Liver (tissue), 9 donors: ENCODE measurements around the gene NRN1. TPM values are rescaled to one million over a fixed set of nuclear protein-coding genes. Genes with fewer than 3 reads are reported as not detected.

Experiments
- DNase-seq: peaks from one replicate; pipeline ENCODE4 v3.0.0-alpha.2; 2017; ENCODE audit warnings: low spot score
- H3K27ac ChIP-seq, 2 donors: one replicate each; pipeline ENCODE4 v1.7.0; 2013; ENCODE audit warnings: inconsistent platforms in 2 of 2, low read length in 2 of 2, control low read depth in 1 of 2, low read depth in 1 of 2, mild to moderate bottlenecking in 1 of 2
- H3K27me3 ChIP-seq, 4 donors: one replicate each; pipeline versions ENCODE4 v1.6.1 to v1.7.0; 2013; ENCODE audit warnings: low read length in 3 of 4, inconsistent platforms in 1 of 4, mild to moderate bottlenecking in 1 of 4, moderate library complexity in 1 of 4; ENCODE audit not compliant: control insufficient read depth in 4 of 4, insufficient read depth in 4 of 4
- H3K36me3 ChIP-seq, 4 donors: one replicate each; pipeline versions ENCODE4 v1.6.1 to v1.7.0; 2013; ENCODE audit warnings: low read length in 3 of 4, mild to moderate bottlenecking in 3 of 4, low read depth in 1 of 4, moderate library complexity in 1 of 4; ENCODE audit not compliant: control insufficient read depth in 4 of 4, insufficient read depth in 3 of 4
- H3K4me1 ChIP-seq, 4 donors: one replicate each; pipeline versions ENCODE4 v1.6.1 to v1.7.0; 2013; ENCODE audit warnings: low read length in 3 of 4, mild to moderate bottlenecking in 3 of 4, moderate library complexity in 1 of 4; ENCODE audit not compliant: control insufficient read depth in 4 of 4, insufficient read depth in 4 of 4
- H3K4me3 ChIP-seq, 3 donors: one replicate each; pipeline versions ENCODE4 v1.6.1 to v1.7.0; 2013; ENCODE audit warnings: low read length in 3 of 3, control low read depth in 1 of 3, low read depth in 1 of 3, mild to moderate bottlenecking in 1 of 3
- H3K9ac ChIP-seq, 2 donors: one replicate each; pipeline ENCODE4 v1.7.0; 2013; ENCODE audit warnings: low read length in 2 of 2, mild to moderate bottlenecking in 2 of 2, moderate library complexity in 2 of 2, control low read depth in 1 of 2, low read depth in 1 of 2
- H3K9me3 ChIP-seq, 4 donors: one replicate each; pipeline versions ENCODE4 v1.6.1 to v1.7.0; 2013; ENCODE audit warnings: low read length in 3 of 4; ENCODE audit not compliant: control insufficient read depth in 4 of 4
- CTCF ChIP-seq: fragments of 150-350 bp; IDR thresholded peaks from 2 replicates; pipeline ENCODE4 v1.5.1; 2017; ENCODE audit warnings: improper control_type of control experiment, low read depth, low read length; ENCODE audit not compliant: missing input control
- EGR1 ChIP-seq, 2 donors: IDR thresholded peaks; 2 replicates each; pipeline ENCODE4 v1.6.1; 2016 to 2018; ENCODE audit warnings: antibody characterized with exemption in 2 of 2, low read depth in 2 of 2
- FOXA1 ChIP-seq: IDR thresholded peaks from 2 replicates; pipeline ENCODE4 v1.6.1; 2016; ENCODE audit warnings: antibody characterized with exemption
- FOXA2 ChIP-seq: IDR thresholded peaks from 2 replicates; pipeline ENCODE4 v1.6.1; 2016; ENCODE audit warnings: antibody characterized with exemption
- GABPA ChIP-seq, 2 donors: IDR thresholded peaks in 1 of 2; conservative IDR thresholded peaks in 1 of 2; 2 replicates each; pipeline ENCODE4 v1.6.1; 2016; ENCODE audit warnings: antibody characterized with exemption in 2 of 2, mild to moderate bottlenecking in 1 of 2, moderate library complexity in 1 of 2
- HNF4A ChIP-seq, 2 donors: conservative IDR thresholded peaks; 2 replicates each; pipeline ENCODE4 v1.6.1; 2016; ENCODE audit warnings: antibody characterized with exemption in 2 of 2, mild to moderate bottlenecking in 2 of 2
- HNF4G ChIP-seq: IDR thresholded peaks from 2 replicates; pipeline ENCODE4 v1.6.1; 2016; ENCODE audit warnings: antibody characterized with exemption
- JUND ChIP-seq, 2 donors: IDR thresholded peaks; 2 replicates each; pipeline ENCODE4 v1.6.1; 2016; ENCODE audit warnings: antibody characterized with exemption in 2 of 2
- NR2F2 ChIP-seq: IDR thresholded peaks from 2 replicates; pipeline ENCODE4 v1.6.1; 2016; ENCODE audit warnings: antibody characterized with exemption
- RAD21 ChIP-seq, 2 donors: IDR thresholded peaks; 2 replicates each; pipeline ENCODE4 v1.6.1; 2016; ENCODE audit warnings: antibody characterized with exemption in 2 of 2, mild to moderate bottlenecking in 2 of 2
- RXRA ChIP-seq, 2 donors: IDR thresholded peaks; 2 replicates each; pipeline ENCODE4 v1.6.1; 2017 to 2018; ENCODE audit warnings: antibody characterized with exemption in 2 of 2, mild to moderate bottlenecking in 1 of 2
- SP1 ChIP-seq: IDR thresholded peaks from 2 replicates; pipeline ENCODE4 v1.6.1; 2018; ENCODE audit warnings: antibody characterized with exemption, mild to moderate bottlenecking
- TAF1 ChIP-seq: conservative IDR thresholded peaks from 2 replicates; pipeline ENCODE4 v1.6.1; 2016; ENCODE audit warnings: antibody characterized with exemption, mild to moderate bottlenecking
- YY1 ChIP-seq: IDR thresholded peaks from 2 replicates; pipeline ENCODE4 v1.6.1; 2016; ENCODE audit warnings: antibody characterized with exemption, mild to moderate bottlenecking
- WGBS: extraction: QIAGEN DNeasy Blood & Tissue Kit; methylation state at CpG from one replicate; pipeline ENCODE4 v1.1.7; 2013; 5-methylcytosine and 5-hydroxymethylcytosine counted together
- polyA plus RNA-seq, 2 donors: library from polyadenylated mRNA; stranded (reverse) in 1 of 2; unstranded in 1 of 2; fragments of 200-250 nt in 1 of 2; fragments of >200 nt in 1 of 2; fragmentation: Nextera tagmentation in 1 of 2; extraction: Ambion mirVana in 1 of 2; gene quantifications; one replicate each; pipeline versions ENCODE4 v1.2.1 to v1.2.3, GENCODE V29; 2013 to 2015
- total RNA-seq, 2 donors: library from RNA; depleted of rRNA; stranded (reverse); fragments of >200 nt; gene quantifications; one replicate each; pipeline ENCODE4 v1.2.3, GENCODE V29; 2014
- TF ChIP-seq, protein P1 (sequence below): IDR thresholded peaks from 2 replicates; pipeline ENCODE4 v1.6.1; 2016; ENCODE audit warnings: antibody characterized with exemption
- TF ChIP-seq, protein P2 (sequence below): IDR thresholded peaks from 2 replicates; pipeline ENCODE4 v1.6.1; 2016; ENCODE audit warnings: antibody characterized with exemption
- TF ChIP-seq, protein P3 (sequence below): IDR thresholded peaks from 2 replicates; pipeline ENCODE4 v1.6.1; 2016; ENCODE audit warnings: antibody characterized with exemption
- TF ChIP-seq, protein P4 (sequence below): IDR thresholded peaks from 2 replicates; pipeline ENCODE4 v1.6.1; 2016; ENCODE audit warnings: antibody characterized with exemption, mild to moderate bottlenecking
- donor health status: healthy.
- donor health status: healthy.
- donor health status: healthy.
- donor health status: healthy.
- donor health status: healthy.

Gene NRN1
- total and polyA plus RNA-seq, 4 donors = 1.2 to 2.9 (median 1.6) TPM

DNA sequence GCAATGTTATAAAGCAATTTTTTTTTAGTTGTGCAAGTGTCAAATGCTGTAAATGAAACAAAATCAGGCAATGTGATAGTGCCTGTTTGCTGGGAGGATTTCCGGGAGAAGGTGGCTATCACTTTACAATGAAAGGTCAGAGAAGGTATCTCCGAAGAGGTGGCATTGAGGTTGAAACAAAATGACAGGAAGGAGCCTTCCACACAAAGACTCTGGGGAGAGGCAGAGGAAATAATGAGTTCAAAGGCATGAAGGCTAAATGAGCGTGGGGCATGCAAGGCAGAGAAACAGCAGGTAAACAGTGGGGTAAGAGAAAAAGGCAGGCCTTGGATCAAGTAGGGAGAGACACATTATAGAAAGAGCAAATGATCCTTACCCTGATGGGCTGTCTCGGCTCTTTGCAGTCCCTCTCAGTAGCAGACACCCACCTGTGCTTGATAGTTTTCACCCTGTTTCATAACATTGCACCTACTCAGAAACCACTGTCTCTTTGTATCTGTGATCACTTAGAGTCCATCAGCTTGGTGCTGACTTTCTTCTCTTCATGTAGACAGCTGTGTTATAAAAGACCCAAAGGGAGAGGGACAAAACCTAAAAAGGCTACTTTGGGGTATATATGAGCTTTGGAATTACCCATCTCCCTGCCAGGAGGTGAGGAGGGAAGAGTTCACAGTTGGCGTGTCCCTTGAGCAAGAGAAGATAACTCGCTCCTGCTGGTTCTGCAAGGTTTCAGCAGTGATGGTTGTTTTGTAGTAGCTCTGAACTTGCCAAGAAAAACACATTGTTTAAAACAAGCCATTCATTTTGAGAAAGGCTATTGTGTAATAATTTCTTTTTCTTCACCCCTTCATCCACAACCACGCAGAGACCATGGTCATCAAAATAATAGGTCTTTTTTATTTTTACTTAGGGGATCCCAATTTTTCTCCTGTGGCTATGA is 22.3 kb downstream of the NRN1 start (continued):
- no peak for TF ChIP-seq CTCF
- TF ChIP-seq FOXA1 = no peak
- TF ChIP-seq JUND (IDR thresholded peaks at IDR 0.05) = no peak
- no peak for TF ChIP-seq HNF4G

DNA sequence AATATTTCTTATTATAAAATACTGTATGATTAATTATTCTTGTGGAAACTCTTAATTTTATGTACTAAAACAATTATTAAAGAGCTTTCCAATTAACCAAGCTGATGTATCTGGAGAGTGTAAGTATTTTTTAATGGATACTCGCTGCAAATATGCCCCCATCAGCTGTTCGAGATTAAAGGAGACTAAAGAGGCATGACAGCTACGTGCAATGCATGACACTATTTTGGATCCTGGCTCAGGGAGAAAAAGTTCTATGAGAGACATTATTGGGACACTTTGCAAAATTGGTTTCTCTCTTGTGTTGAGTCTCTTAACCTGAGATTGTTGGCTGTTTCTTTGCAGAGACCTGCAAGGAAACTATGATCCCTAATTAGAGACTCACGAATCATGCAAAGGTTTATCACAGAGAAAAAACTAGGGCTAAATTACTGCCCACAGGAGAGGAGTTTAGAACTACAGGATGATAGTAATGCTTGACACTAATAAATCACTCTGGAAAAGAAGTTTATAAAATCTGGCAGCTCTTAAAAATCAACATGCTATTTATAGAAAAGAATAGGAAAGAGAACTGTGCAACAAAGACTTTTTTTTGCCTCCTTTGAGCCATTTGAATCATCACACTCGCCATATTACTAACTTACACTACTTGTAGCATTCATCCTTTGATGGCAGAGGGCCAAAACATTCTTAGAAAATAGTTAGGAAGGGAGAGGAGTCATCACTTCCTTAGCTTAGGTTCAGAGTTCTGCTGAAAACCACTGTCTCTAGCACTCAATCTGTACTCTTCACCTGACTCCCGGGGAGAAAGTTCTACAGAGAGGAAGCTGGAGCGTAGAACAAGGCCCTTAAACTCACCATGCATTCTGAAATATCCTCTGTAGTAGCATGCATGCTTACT is 25.3 kb downstream of the NRN1 start:
- TF ChIP-seq, protein P1, sequence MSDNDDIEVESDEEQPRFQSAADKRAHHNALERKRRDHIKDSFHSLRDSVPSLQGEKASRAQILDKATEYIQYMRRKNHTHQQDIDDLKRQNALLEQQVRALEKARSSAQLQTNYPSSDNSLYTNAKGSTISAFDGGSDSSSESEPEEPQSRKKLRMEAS = no peak
- TF ChIP-seq NR2F2 (no peak), GABPA (IDR thresholded peaks at IDR 0.05 in 1 of 2, conservative IDR thresholded peaks at IDR 0.05 in 1 of 2) (no peak), FOXA1 (no peak), TAF1 (no peak), RXRA (IDR thresholded peaks at IDR 0.05) (no peak), CTCF (no peak), JUND (IDR thresholded peaks at IDR 0.05) (no peak), HNF4G (no peak), HNF4A (conservative IDR thresholded peaks at IDR 0.05) (no peak), FOXA2 (no peak), EGR1 (IDR thresholded peaks at IDR 0.05; ENCODE audit: low read depth in 2 of 2) (no peak), YY1 (no peak), RAD21 (IDR thresholded peaks at IDR 0.05) (no peak), SP1 (no peak)
- TF ChIP-seq, protein P2, sequence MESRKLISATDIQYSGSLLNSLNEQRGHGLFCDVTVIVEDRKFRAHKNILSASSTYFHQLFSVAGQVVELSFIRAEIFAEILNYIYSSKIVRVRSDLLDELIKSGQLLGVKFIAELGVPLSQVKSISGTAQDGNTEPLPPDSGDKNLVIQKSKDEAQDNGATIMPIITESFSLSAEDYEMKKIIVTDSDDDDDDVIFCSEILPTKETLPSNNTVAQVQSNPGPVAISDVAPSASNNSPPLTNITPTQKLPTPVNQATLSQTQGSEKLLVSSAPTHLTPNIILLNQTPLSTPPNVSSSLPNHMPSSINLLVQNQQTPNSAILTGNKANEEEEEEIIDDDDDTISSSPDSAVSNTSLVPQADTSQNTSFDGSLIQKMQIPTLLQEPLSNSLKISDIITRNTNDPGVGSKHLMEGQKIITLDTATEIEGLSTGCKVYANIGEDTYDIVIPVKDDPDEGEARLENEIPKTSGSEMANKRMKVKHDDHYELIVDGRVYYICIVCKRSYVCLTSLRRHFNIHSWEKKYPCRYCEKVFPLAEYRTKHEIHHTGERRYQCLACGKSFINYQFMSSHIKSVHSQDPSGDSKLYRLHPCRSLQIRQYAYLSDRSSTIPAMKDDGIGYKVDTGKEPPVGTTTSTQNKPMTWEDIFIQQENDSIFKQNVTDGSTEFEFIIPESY = no peak
- TF ChIP-seq, protein P3, sequence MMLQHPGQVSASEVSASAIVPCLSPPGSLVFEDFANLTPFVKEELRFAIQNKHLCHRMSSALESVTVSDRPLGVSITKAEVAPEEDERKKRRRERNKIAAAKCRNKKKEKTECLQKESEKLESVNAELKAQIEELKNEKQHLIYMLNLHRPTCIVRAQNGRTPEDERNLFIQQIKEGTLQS = no peak
- TF ChIP-seq, protein P4, sequence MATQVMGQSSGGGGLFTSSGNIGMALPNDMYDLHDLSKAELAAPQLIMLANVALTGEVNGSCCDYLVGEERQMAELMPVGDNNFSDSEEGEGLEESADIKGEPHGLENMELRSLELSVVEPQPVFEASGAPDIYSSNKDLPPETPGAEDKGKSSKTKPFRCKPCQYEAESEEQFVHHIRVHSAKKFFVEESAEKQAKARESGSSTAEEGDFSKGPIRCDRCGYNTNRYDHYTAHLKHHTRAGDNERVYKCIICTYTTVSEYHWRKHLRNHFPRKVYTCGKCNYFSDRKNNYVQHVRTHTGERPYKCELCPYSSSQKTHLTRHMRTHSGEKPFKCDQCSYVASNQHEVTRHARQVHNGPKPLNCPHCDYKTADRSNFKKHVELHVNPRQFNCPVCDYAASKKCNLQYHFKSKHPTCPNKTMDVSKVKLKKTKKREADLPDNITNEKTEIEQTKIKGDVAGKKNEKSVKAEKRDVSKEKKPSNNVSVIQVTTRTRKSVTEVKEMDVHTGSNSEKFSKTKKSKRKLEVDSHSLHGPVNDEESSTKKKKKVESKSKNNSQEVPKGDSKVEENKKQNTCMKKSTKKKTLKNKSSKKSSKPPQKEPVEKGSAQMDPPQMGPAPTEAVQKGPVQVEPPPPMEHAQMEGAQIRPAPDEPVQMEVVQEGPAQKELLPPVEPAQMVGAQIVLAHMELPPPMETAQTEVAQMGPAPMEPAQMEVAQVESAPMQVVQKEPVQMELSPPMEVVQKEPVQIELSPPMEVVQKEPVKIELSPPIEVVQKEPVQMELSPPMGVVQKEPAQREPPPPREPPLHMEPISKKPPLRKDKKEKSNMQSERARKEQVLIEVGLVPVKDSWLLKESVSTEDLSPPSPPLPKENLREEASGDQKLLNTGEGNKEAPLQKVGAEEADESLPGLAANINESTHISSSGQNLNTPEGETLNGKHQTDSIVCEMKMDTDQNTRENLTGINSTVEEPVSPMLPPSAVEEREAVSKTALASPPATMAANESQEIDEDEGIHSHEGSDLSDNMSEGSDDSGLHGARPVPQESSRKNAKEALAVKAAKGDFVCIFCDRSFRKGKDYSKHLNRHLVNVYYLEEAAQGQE = no peak
- Histone ChIP-seq H3K4me1 (no peaks in the 10 kb centered on the region), H3K9me3 (peaks cover 0 to 1% (median 0%) of the 10 kb centered on the region in 4 donors), H3K9ac (no peak overlapping the region), H3K36me3 (no peaks in the 10 kb centered on the region), H3K27ac (no peak overlapping the region), H3K4me3 (no peak overlapping the region), H3K27me3 (no peaks in the 10 kb centered on the region)
- no peak for DNase-seq
- 77% methylated on average over 7 of the region's 7 CpGs for WGBS
